ENCODE results near the gene SMURF2.

SMURF2 gene

DNA sequence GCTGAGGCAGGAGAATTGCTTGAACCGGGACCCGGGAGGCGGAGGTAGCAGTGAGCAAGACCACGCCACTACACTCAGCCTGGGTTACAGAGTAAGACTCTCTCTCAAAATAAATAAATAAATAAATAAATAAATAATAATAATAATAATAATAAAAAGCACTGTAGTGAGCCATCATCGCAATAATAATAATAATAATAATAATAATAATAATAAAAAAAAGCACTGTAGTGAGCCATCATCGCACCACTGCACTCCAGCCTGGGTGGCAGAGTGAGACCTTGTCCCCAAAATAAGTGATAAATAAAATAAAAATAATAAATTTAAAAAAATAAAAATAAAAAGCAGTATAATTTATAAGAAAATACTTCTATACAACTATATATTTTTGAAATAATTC lies 40.3 kb downstream of the SMURF2 start:
- no peak for TF ChIP-seq FOXP2 (optimal IDR thresholded peaks at IDR 0.05; ENCODE audit: borderline replicate concordance, extremely low read depth, extremely low read length, insufficient read depth)

DNA sequence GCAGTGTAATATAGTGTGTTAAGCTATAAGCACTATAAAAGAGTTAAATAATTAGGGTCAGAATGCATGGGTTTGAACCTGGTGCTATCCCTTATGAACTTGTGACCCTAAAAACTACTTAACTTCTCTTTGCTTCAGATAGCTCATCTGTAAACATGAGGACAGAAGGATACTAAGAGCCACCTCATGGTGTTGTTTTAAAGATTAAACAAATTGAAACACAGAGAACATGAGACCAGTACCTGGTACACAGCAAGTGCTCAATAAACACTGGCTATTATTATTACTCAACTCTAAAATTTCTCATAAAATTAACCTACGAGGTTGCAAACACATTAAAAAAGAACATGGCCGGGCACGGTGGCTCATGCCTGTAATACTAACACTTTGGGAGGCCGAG lies 43.3 kb downstream of the SMURF2 start:
- no peak for TF ChIP-seq SIN3A (IDR thresholded peaks at IDR 0.05; ENCODE audit: borderline replicate concordance, insufficient read depth, low read length)
- no peak for TF ChIP-seq FOXP2 (optimal IDR thresholded peaks at IDR 0.05; ENCODE audit: borderline replicate concordance, extremely low read depth, extremely low read length, insufficient read depth)
- no peak for TF ChIP-seq TAF1 (IDR thresholded peaks at IDR 0.05; ENCODE audit: borderline replicate concordance, insufficient read depth, low read length)
- TF ChIP-seq, protein P1, sequence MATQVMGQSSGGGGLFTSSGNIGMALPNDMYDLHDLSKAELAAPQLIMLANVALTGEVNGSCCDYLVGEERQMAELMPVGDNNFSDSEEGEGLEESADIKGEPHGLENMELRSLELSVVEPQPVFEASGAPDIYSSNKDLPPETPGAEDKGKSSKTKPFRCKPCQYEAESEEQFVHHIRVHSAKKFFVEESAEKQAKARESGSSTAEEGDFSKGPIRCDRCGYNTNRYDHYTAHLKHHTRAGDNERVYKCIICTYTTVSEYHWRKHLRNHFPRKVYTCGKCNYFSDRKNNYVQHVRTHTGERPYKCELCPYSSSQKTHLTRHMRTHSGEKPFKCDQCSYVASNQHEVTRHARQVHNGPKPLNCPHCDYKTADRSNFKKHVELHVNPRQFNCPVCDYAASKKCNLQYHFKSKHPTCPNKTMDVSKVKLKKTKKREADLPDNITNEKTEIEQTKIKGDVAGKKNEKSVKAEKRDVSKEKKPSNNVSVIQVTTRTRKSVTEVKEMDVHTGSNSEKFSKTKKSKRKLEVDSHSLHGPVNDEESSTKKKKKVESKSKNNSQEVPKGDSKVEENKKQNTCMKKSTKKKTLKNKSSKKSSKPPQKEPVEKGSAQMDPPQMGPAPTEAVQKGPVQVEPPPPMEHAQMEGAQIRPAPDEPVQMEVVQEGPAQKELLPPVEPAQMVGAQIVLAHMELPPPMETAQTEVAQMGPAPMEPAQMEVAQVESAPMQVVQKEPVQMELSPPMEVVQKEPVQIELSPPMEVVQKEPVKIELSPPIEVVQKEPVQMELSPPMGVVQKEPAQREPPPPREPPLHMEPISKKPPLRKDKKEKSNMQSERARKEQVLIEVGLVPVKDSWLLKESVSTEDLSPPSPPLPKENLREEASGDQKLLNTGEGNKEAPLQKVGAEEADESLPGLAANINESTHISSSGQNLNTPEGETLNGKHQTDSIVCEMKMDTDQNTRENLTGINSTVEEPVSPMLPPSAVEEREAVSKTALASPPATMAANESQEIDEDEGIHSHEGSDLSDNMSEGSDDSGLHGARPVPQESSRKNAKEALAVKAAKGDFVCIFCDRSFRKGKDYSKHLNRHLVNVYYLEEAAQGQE (IDR thresholded peaks at IDR 0.05; ENCODE audit: insufficient read depth in 1 of 2, low read depth in 2 of 2, low read length in 2 of 2), result no peak
- TF ChIP-seq POLR2AphosphoS5 (IDR thresholded peaks at IDR 0.05; ENCODE audit: low read depth, low read length), result no peak

DNA sequence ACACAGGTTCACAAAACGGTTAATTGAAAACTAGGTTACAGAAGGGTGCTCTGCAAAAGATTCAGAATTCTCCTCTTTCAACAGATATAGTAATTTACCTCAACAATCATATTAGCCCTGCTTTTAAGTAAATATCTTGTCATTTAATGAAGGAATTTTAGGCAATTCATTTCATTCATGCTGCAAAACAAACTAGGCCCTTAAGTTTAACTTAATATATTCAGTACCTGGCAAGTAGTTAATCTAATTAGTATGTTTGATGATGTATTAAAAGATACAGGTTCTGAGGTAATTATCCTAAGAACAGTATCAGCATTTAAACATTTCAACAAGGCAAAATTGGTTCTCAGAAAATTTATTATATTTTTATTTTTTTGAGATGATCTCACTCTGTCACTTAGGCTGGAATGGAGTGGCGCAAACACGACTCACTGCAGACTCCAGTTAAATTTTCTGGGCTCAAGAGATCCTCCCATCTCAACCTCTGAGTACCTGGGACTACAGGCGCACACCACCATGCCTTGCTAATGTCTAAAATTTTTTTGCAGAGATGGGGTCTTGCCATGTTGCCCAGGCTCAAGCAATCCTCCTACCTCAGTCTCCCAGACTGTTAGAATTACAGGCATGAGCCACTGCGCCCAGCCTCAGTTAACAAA lies 44.9 kb downstream of the SMURF2 start:
- no peak for TF ChIP-seq FOXP2 (optimal IDR thresholded peaks at IDR 0.05; ENCODE audit: borderline replicate concordance, extremely low read depth, extremely low read length, insufficient read depth)
- no peak for TF ChIP-seq TAF1 (IDR thresholded peaks at IDR 0.05; ENCODE audit: borderline replicate concordance, insufficient read depth, low read length)

DNA sequence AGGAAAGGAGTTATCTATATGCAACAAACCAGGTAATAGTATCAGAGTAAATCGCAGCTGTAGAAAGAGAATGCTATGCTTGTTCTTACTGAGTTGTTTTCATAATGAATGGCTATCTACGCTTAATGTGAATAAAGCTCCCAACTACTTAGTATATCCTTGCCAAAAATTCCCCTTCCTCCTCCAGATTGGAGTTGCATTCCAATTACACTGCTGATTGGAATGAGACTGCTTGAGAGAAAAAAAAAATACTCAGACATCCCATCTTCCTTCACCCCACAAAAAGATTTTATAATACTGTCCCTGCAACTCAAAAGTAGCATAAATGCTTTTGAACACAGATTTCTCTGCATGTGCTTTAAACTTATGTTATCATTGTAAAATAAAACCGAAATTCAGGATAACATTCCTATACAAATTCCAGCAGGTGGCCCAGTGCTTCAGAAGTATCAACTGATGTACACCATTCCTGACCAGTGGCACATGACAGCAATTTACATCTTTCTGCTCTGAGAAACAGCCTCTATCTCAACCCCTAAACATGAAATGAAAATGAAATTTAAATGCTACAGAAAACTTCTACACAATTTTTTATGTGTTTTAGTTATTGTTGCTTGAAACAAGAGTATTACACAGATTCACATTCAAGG lies 47.0 kb downstream of the SMURF2 start:
- TF ChIP-seq SIN3A (IDR thresholded peaks at IDR 0.05; ENCODE audit: borderline replicate concordance, insufficient read depth, low read length) (no peak), FOXP2 (optimal IDR thresholded peaks at IDR 0.05; ENCODE audit: borderline replicate concordance, extremely low read depth, extremely low read length, insufficient read depth) (no peak), TAF1 (IDR thresholded peaks at IDR 0.05; ENCODE audit: borderline replicate concordance, insufficient read depth, low read length) (no peak), POLR2AphosphoS5 (IDR thresholded peaks at IDR 0.05; ENCODE audit: low read depth, low read length) (no peak)
- TF ChIP-seq, protein P1 (IDR thresholded peaks at IDR 0.05; ENCODE audit: insufficient read depth in 1 of 2, low read depth in 2 of 2, low read length in 2 of 2), result no peak

DNA sequence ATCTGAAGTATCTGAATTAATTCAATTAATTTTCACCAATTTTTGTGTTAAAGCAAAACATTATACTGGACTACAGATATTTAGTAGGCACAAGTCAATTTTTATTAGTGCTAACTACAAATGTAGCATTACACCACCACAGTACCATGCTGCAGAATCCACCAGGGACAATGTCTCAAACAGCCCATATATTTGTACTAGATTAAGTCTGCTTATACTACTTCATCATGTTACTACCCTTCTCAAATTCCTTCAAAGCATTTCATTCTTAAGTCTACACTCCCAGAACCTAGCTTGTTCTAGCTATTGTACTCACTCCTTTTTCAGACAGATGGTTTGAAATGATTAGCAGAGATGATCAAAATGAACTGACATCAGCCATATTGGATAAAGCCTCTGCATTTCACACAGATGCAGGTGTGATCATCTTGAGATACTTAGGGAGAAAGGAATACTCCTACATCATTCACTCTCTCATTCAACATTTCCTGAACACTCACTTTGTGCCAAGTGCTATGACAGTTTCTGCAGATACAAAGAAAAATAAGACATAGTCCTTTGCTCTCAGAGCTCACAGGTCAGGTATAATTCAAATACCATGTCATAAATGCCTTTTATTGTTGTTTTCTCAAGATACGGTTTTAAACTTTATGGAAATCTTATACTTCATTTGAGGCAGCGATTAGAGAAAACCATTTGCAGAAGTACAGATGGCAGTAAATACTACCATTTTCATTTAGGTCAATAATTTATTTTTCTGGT lies 47.7 kb downstream of the SMURF2 start:
- TF ChIP-seq SIN3A (IDR thresholded peaks at IDR 0.05; ENCODE audit: borderline replicate concordance, insufficient read depth, low read length) (no peak), POLR2AphosphoS5 (IDR thresholded peaks at IDR 0.05; ENCODE audit: low read depth, low read length) (no peak), FOXP2 (optimal IDR thresholded peaks at IDR 0.05; ENCODE audit: borderline replicate concordance, extremely low read depth, extremely low read length, insufficient read depth) (no peak)
- TF ChIP-seq, protein P1 (IDR thresholded peaks at IDR 0.05; ENCODE audit: insufficient read depth in 1 of 2, low read depth in 2 of 2, low read length in 2 of 2), result no peak

DNA sequence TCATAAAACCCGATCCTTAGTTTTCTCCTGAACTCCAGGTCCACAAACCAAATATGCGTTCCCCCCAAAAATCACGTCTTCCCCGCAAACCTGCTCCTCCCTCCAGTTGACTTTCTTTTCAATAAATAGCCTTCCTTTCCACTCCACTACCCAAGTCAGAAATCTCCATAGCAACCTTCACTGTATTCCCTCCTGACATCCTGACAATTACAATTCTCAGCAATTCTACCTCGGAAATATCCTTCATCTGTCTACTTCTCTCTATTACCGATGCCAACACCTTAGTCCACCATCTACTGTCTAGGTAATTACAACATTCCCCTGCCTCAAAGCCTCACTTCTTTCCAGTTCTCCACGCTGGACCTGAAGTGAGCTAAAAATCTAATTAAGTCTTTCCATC lies 50.7 kb downstream of the SMURF2 start:
- TF ChIP-seq FOXP2 (optimal IDR thresholded peaks at IDR 0.05; ENCODE audit: borderline replicate concordance, extremely low read depth, extremely low read length, insufficient read depth), result no peak
- no peak for TF ChIP-seq POLR2AphosphoS5 (IDR thresholded peaks at IDR 0.05; ENCODE audit: low read depth, low read length)
- TF ChIP-seq SIN3A (IDR thresholded peaks at IDR 0.05; ENCODE audit: borderline replicate concordance, insufficient read depth, low read length), result no peak
